ENCODE results near the gene GALNT1.

DNA sequence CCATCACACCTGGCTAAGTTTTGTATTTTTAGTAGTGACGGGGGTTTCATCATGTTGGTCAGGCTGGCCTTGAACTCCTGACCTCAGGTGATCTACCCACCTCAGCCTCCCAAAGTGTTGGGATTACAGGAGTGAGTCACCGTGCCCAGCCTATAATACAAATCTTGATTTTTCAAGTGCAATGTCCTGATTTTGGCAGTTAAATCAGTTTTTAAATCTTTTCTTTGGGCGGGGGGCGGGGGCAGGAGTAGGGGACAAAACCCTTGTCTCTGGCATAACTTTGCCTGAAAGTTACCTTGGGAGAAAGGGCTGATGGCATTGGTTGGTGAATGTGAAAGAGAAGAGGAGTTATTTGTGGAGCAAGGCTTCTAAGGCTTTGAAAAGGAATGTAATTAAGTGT lies 12.3 kb downstream of the GALNT1 start:
- TF ChIP-seq, protein P1, sequence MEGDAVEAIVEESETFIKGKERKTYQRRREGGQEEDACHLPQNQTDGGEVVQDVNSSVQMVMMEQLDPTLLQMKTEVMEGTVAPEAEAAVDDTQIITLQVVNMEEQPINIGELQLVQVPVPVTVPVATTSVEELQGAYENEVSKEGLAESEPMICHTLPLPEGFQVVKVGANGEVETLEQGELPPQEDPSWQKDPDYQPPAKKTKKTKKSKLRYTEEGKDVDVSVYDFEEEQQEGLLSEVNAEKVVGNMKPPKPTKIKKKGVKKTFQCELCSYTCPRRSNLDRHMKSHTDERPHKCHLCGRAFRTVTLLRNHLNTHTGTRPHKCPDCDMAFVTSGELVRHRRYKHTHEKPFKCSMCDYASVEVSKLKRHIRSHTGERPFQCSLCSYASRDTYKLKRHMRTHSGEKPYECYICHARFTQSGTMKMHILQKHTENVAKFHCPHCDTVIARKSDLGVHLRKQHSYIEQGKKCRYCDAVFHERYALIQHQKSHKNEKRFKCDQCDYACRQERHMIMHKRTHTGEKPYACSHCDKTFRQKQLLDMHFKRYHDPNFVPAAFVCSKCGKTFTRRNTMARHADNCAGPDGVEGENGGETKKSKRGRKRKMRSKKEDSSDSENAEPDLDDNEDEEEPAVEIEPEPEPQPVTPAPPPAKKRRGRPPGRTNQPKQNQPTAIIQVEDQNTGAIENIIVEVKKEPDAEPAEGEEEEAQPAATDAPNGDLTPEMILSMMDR (IDR thresholded peaks at IDR 0.05) = no peak
- TF ChIP-seq POLR2A (IDR thresholded peaks at IDR 0.05) = no peak
